Measurements from ENCODE around the gene PALM2AKAP2. TPM values are rescaled to one million over a fixed set of nuclear protein-coding genes. Genes with fewer than 3 reads are reported as not detected.
"Not testable (repeated sequence)": the region's sequence is repeated elsewhere in the genome, so short reads cannot be mapped to it uniquely, and the experiment has no call there.

The PALM2AKAP2 gene
- total RNA-seq, 1 donor from 2014 or later, result 38.2 TPM

DNA sequence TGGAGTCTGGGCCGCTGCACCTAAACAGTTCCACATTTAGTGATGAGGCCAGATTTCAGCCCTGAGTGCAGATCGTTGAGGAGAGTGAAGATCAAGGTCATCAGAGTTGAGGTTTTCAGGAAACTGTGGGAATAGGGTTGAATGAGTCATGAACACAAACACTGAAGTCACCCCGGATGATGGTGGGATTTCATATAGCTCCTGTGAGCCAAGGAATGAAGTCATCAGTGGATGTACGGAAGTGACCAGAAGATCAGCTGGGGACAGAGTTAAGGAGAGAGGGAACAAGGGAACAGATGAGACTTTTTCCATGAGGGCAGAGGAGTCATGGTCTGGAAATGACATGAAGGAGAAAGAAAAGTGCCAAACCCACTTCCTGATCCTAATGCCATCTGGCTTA lies 36.5 kb downstream of the PALM2AKAP2 start:
- intact Hi-C loops (cut with DNase I), result loop anchor here (1.0 to 5.0 kb wide), 6 partner anchors 23 to 311 kb away; partner anchors contain the start of gene PALM2AKAP2
- peaks cover 9 to 32% of the 10 kb centered on the region in 2 donors for H3K4me1 ChIP-seq
- TF ChIP-seq, protein P1, sequence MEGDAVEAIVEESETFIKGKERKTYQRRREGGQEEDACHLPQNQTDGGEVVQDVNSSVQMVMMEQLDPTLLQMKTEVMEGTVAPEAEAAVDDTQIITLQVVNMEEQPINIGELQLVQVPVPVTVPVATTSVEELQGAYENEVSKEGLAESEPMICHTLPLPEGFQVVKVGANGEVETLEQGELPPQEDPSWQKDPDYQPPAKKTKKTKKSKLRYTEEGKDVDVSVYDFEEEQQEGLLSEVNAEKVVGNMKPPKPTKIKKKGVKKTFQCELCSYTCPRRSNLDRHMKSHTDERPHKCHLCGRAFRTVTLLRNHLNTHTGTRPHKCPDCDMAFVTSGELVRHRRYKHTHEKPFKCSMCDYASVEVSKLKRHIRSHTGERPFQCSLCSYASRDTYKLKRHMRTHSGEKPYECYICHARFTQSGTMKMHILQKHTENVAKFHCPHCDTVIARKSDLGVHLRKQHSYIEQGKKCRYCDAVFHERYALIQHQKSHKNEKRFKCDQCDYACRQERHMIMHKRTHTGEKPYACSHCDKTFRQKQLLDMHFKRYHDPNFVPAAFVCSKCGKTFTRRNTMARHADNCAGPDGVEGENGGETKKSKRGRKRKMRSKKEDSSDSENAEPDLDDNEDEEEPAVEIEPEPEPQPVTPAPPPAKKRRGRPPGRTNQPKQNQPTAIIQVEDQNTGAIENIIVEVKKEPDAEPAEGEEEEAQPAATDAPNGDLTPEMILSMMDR (IDR thresholded peaks at IDR 0.05), result no peak

DNA sequence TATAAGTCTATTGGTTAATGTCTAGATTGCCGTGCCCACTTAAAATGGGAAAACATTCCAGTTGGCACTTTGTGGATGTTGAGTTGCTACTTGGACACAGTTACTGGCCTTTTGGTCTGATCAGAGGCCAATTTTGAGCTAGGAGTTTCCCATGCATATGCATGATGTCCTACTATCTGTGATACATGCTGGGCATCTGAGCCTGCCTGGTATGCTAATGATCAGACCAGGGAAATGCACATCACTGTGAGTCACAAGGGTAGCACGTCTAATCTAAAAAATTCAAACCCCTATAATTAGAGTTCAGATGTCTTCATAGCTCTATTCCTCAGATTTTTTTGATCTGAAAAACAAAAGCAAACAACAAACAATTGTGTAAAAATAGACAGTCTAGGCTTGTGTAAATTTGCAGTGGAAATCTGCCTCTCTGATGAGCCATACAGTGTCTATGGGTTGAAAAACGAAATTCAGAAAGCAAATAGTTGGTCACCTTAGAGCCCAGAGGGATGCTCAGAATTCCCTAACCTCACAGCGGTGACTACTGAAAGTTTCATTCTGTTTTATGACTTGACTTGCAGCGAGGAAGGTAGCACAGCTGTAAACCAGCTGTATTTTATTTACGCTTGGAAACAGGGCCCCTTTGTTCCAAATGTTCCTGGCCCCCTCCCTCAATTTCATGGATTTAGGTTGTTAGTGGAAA lies 37.3 kb downstream of the PALM2AKAP2 start:
- peak overlapping the region; percentile 79 to 85 for H3K27ac ChIP-seq
- DNase-seq (ENCODE audit: low spot score in 2 of 2), result no peak
- H3K9me3 ChIP-seq, result no peaks in the 10 kb centered on the region
- peak overlapping the region in 1 of 2 donors; percentile 5 for H3K4me3 ChIP-seq
- no peaks in the 10 kb centered on the region for H3K27me3 ChIP-seq
- intact Hi-C loops (cut with DNase I), result loop anchor here (1.0 to 5.0 kb wide), 3 partner anchors 176 to 310 kb away; no protein-coding TSS in a partner anchor
- H3K4me1 ChIP-seq, result peaks cover 9 to 24% of the 10 kb centered on the region in 2 donors
- TF ChIP-seq, protein P1 (IDR thresholded peaks at IDR 0.05), result no peak
- no peaks in the 10 kb centered on the region for H3K36me3 ChIP-seq

More for the DNA sequence above, 36.5 kb downstream of the PALM2AKAP2 start:
- no peaks in the 10 kb centered on the region for H3K9me3 ChIP-seq
- no peak overlapping the region for H3K4me3 ChIP-seq
- H3K36me3 ChIP-seq, result no peaks in the 10 kb centered on the region
- peak; percentile 42 to 93 for DNase-seq (ENCODE audit: low spot score in 2 of 2)
- H3K27ac ChIP-seq, result peak overlapping the region; percentile 79 to 87
- H3K27me3 ChIP-seq, result no peaks in the 10 kb centered on the region

DNA sequence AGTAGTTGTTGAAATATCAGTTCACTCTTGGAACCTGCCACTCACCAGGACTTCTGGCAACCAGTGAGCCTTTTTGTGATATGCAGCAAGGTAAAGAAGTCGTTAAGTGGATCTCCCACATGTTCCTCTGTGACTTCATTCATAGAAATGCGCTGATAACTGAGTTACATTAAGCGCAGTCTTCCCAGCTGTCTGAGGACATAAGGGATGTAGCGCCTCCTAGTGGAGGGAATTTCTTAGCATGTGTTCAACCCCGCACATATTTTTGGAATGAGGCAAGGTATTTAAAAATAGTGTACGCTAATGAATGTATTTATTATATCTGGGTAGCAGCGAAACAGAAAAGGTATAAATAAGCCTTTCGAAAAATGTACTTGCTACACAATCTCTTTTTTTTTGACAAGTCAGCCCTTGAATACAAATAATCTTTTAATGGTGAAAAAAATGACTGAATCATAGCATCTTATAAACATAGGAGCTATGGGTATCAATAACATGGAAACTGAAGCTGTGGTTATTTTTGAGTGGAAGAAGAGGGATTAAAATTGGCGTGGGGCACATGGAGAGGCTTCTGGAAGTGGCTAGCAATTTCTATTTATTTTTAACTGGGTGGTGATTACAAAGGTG lies 38.0 kb downstream of the PALM2AKAP2 start:
- DNase-seq (ENCODE audit: low spot score in 2 of 2), result peak in 1 of 2 donors; percentile 93
- no peaks in the 10 kb centered on the region for H3K9me3 ChIP-seq
- peaks cover 9 to 23% of the 10 kb centered on the region in 2 donors for H3K4me1 ChIP-seq
- intact Hi-C loops (cut with DNase I), result loop anchor here (1.0 to 5.0 kb wide), 3 partner anchors 177 to 309 kb away; no protein-coding TSS in a partner anchor
- no peak overlapping the region for H3K4me3 ChIP-seq
- TF ChIP-seq, protein P1 (IDR thresholded peaks at IDR 0.05), result peak; percentile 82 to 96 (median 83)
- no peaks in the 10 kb centered on the region for H3K27me3 ChIP-seq
- peak overlapping the region; percentile 79 to 85 for H3K27ac ChIP-seq
- no peaks in the 10 kb centered on the region for H3K36me3 ChIP-seq

DNA sequence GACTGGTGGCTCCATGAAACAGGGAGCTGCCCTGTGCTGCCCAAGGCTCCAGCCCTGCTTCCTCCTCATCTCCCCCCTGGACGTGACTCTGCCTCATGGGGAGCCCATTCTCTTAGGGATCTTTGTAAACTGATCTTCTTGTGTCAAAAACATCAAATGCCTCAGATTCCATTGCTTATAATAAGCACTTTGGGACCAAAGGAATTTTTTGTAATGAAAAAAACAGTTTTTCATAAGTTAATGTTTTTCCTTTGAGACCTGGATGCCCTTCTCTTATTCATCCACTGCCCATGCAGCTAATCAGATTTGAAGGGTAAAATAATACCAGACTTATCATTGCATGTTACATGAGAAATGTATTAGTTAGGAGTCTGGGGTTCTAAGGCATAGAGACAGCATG lies 41.7 kb downstream of the PALM2AKAP2 start:
- Histone ChIP-seq H3K9me3 (no peaks in the 10 kb centered on the region), H3K4me3 (no peak overlapping the region), H3K27me3 (no peaks in the 10 kb centered on the region), H3K36me3 (no peaks in the 10 kb centered on the region), H3K27ac (no peak overlapping the region), H3K4me1 (peaks cover 9 to 14% of the 10 kb centered on the region in 2 donors)
- TF ChIP-seq, protein P1 (IDR thresholded peaks at IDR 0.05), result no peak
- intact Hi-C loops (cut with DNase I), result no loop called here
- no peak for DNase-seq (ENCODE audit: low spot score in 2 of 2)

DNA sequence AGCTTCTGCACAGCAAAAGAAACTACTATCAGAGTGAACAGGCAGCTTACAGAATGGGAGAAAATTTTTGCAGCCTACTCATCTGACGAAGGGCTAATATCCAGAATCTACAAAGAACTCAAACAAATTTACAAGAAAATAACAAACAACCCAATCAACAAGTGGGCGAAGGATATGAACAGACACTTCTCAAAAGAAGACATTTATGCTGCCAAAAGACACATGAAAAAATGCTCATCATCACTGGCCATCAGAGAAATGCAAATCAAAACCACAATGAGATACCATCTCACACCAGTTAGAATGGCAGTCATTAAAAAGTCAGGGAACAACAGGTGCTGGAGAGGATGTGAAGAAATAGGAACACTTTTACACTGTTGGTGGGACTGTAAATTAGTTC lies 45.4 kb downstream of the PALM2AKAP2 start:
- intact Hi-C loops (cut with DNase I); H3K4me3 ChIP-seq; H3K4me1 ChIP-seq; DNase-seq (ENCODE audit: low spot score in 2 of 2); H3K9me3 ChIP-seq; H3K36me3 ChIP-seq; H3K27ac ChIP-seq; H3K27me3 ChIP-seq: not testable (repeated sequence)

GRCh38 chr9:109826559-109826958 lies 46.6 kb downstream of the PALM2AKAP2 start:
- intact Hi-C loops (cut with DNase I), result no loop called here
- Histone ChIP-seq H3K27me3 (no peaks in the 10 kb centered on the region), H3K9me3 (no peaks in the 10 kb centered on the region), H3K36me3 (no peaks in the 10 kb centered on the region), H3K4me1 (no peaks in the 10 kb centered on the region), H3K4me3 (no peak overlapping the region), H3K27ac (no peak overlapping the region)
- TF ChIP-seq, protein P1 (IDR thresholded peaks at IDR 0.05), result no peak
- DNase-seq (ENCODE audit: low spot score in 2 of 2), result no peak

Measured in ascending aorta (tissue), 2 donors.